Measurements from ENCODE around the gene SCEL. TPM values are rescaled to one million over a fixed set of nuclear protein-coding genes. Genes with fewer than 3 reads are reported as not detected.

The SCEL gene
- total RNA-seq, 5 donors from 2014 or later (not counting 1 experiment from before 2014, with no cell fraction given): 0.09 TPM; not detected in 3

GRCh38 chr13:77536358-77536757, 852 bp downstream of the SCEL start:
- Mint-ChIP-seq H3K9me3 (no peaks in the 10 kb centered on the region), H3K4me3 (no peak overlapping the region), H3K36me3 (no peaks in the 10 kb centered on the region), H3K27ac (no peak overlapping the region), H3K4me1 (no peaks in the 10 kb centered on the region), H3K27me3 (peaks cover 8 to 14% of the 10 kb centered on the region in 2 donors)
- DNase-seq (no peak), ATAC-seq (replicated peaks in 1 of 4) (no peak)
- no peak overlapping the region for H3K27ac ChIP-seq (ENCODE audit: low read length)
- no peak overlapping the region for H3K4me3 ChIP-seq (ENCODE audit: control insufficient read depth in 1 of 2, extremely low read depth in 1 of 2, low read length in 1 of 2)
- ChIA-PET CTCF (no interaction called here), POLR2A (no interaction called here)
- no peaks in the 10 kb centered on the region for H3K9me3 ChIP-seq
- H3K27me3 ChIP-seq (replicated peaks in 1 of 2; ENCODE audit: control insufficient read depth in 2 of 2, extremely low read depth in 1 of 2, insufficient read depth in 2 of 2, low read length in 1 of 2): no peaks in the 10 kb centered on the region
- no peaks in the 10 kb centered on the region for H3K4me1 ChIP-seq (ENCODE audit: control insufficient read depth in 1 of 2, extremely low read depth in 1 of 2, insufficient read depth in 2 of 2, low read length in 2 of 2)
- H3K36me3 ChIP-seq (ENCODE audit: control insufficient read depth in 2 of 2, extremely low read depth in 1 of 2, insufficient read depth in 1 of 2, low read length in 1 of 2): no peaks in the 10 kb centered on the region

- no peaks in the 10 kb centered on the region for H3K4me1 Mint-ChIP-seq
- Histone ChIP-seq H3K4me3 (ENCODE audit: control insufficient read depth in 1 of 2, extremely low read depth in 1 of 2, low read length in 1 of 2) (no peak overlapping the region), H3K36me3 (ENCODE audit: control insufficient read depth in 2 of 2, extremely low read depth in 1 of 2, insufficient read depth in 1 of 2, low read length in 1 of 2) (no peaks in the 10 kb centered on the region), H3K4me1 (ENCODE audit: control insufficient read depth in 1 of 2, extremely low read depth in 1 of 2, insufficient read depth in 2 of 2, low read length in 2 of 2) (no peaks in the 10 kb centered on the region), H3K9me3 (no peaks in the 10 kb centered on the region), H3K27me3 (replicated peaks in 1 of 2; ENCODE audit: control insufficient read depth in 2 of 2, extremely low read depth in 1 of 2, insufficient read depth in 2 of 2, low read length in 1 of 2) (no peaks in the 10 kb centered on the region), H3K27ac (ENCODE audit: low read length) (no peak overlapping the region)
- no peaks in the 10 kb centered on the region for H3K36me3 Mint-ChIP-seq
- no peak for ATAC-seq (replicated peaks in 1 of 4)
- no peak for DNase-seq
- H3K27ac Mint-ChIP-seq: no peak overlapping the region
- no peak overlapping the region for H3K4me3 Mint-ChIP-seq
- 100% methylated on average over 2 of the region's 7 CpGs for WGBS (ENCODE audit: insufficient coverage)
- H3K27me3 Mint-ChIP-seq: peaks cover 8 to 14% of the 10 kb centered on the region in 2 donors
- POLR2A ChIA-PET: no interaction called here
- H3K9me3 Mint-ChIP-seq: no peaks in the 10 kb centered on the region
- CTCF ChIA-PET: interaction anchor here (0.7 kb wide), 2 partner anchors 56 to 369 kb away, joined by 3 to 6 read pairs; no protein-coding TSS in a partner anchor
Measured at GRCh38 chr13:77537289-77537919, 1.9 kb downstream of the SCEL start.

GRCh38 chr13:77543711-77544110, 8.2 kb downstream of the SCEL start:
- ATAC-seq (replicated peaks in 1 of 4) (no peak), DNase-seq (no peak)
- no peaks in the 10 kb centered on the region for H3K4me1 Mint-ChIP-seq
- Histone ChIP-seq H3K27ac (ENCODE audit: low read length) (no peak overlapping the region), H3K27me3 (replicated peaks in 1 of 2; ENCODE audit: control insufficient read depth in 2 of 2, extremely low read depth in 1 of 2, insufficient read depth in 2 of 2, low read length in 1 of 2) (no peaks in the 10 kb centered on the region), H3K4me3 (ENCODE audit: control insufficient read depth in 1 of 2, extremely low read depth in 1 of 2, low read length in 1 of 2) (no peak overlapping the region), H3K36me3 (ENCODE audit: control insufficient read depth in 2 of 2, extremely low read depth in 1 of 2, insufficient read depth in 1 of 2, low read length in 1 of 2) (no peaks in the 10 kb centered on the region), H3K9me3 (no peaks in the 10 kb centered on the region), H3K4me1 (ENCODE audit: control insufficient read depth in 1 of 2, extremely low read depth in 1 of 2, insufficient read depth in 2 of 2, low read length in 2 of 2) (no peaks in the 10 kb centered on the region)
- no peaks in the 10 kb centered on the region for H3K36me3 Mint-ChIP-seq
- CTCF ChIA-PET: no interaction called here
- no peak overlapping the region for H3K4me3 Mint-ChIP-seq
- no peak overlapping the region for H3K27ac Mint-ChIP-seq
- no peaks in the 10 kb centered on the region for H3K9me3 Mint-ChIP-seq
- 86% methylated on average over 6 of the region's 8 CpGs for WGBS (ENCODE audit: insufficient coverage)
- POLR2A ChIA-PET: interaction anchor here in 1 of 2 donors (0.6 kb wide), 1 partner anchor 1854 kb away, joined by 4 read pairs; no protein-coding TSS in a partner anchor
- H3K27me3 Mint-ChIP-seq: peaks cover 12 to 17% of the 10 kb centered on the region in 2 donors

GRCh38 chr13:77544355-77544754, 8.8 kb downstream of the SCEL start:
- H3K9me3 ChIP-seq: no peaks in the 10 kb centered on the region
- no peak overlapping the region for H3K27ac ChIP-seq (ENCODE audit: low read length)
- H3K27me3 ChIP-seq (replicated peaks in 1 of 2; ENCODE audit: control insufficient read depth in 2 of 2, extremely low read depth in 1 of 2, insufficient read depth in 2 of 2, low read length in 1 of 2): no peaks in the 10 kb centered on the region
- DNase-seq (no peak), ATAC-seq (replicated peaks in 1 of 4) (no peak)
- Mint-ChIP-seq H3K36me3 (no peaks in the 10 kb centered on the region), H3K4me3 (no peak overlapping the region), H3K9me3 (no peaks in the 10 kb centered on the region), H3K4me1 (no peaks in the 10 kb centered on the region), H3K27ac (no peak overlapping the region), H3K27me3 (peaks cover 10 to 17% of the 10 kb centered on the region in 2 donors)
- 100% methylated on average over 1 of the region's 1 CpG for WGBS (ENCODE audit: insufficient coverage)
- H3K4me3 ChIP-seq (ENCODE audit: control insufficient read depth in 1 of 2, extremely low read depth in 1 of 2, low read length in 1 of 2): no peak overlapping the region
- no peaks in the 10 kb centered on the region for H3K36me3 ChIP-seq (ENCODE audit: control insufficient read depth in 2 of 2, extremely low read depth in 1 of 2, insufficient read depth in 1 of 2, low read length in 1 of 2)
- CTCF ChIA-PET: no interaction called here
- no peaks in the 10 kb centered on the region for H3K4me1 ChIP-seq (ENCODE audit: control insufficient read depth in 1 of 2, extremely low read depth in 1 of 2, insufficient read depth in 2 of 2, low read length in 2 of 2)
- POLR2A ChIA-PET: no interaction called here

- Mint-ChIP-seq H3K4me1 (no peaks in the 10 kb centered on the region), H3K9me3 (no peaks in the 10 kb centered on the region), H3K27me3 (peaks cover 10 to 17% of the 10 kb centered on the region in 2 donors), H3K27ac (no peak overlapping the region), H3K36me3 (no peaks in the 10 kb centered on the region), H3K4me3 (no peak overlapping the region)
- Histone ChIP-seq H3K27ac (ENCODE audit: low read length) (no peak overlapping the region), H3K36me3 (ENCODE audit: control insufficient read depth in 2 of 2, extremely low read depth in 1 of 2, insufficient read depth in 1 of 2, low read length in 1 of 2) (no peaks in the 10 kb centered on the region), H3K4me3 (ENCODE audit: control insufficient read depth in 1 of 2, extremely low read depth in 1 of 2, low read length in 1 of 2) (no peak overlapping the region), H3K9me3 (no peaks in the 10 kb centered on the region), H3K4me1 (ENCODE audit: control insufficient read depth in 1 of 2, extremely low read depth in 1 of 2, insufficient read depth in 2 of 2, low read length in 2 of 2) (no peaks in the 10 kb centered on the region), H3K27me3 (replicated peaks in 1 of 2; ENCODE audit: control insufficient read depth in 2 of 2, extremely low read depth in 1 of 2, insufficient read depth in 2 of 2, low read length in 1 of 2) (no peaks in the 10 kb centered on the region)
- ChIA-PET POLR2A (no interaction called here), CTCF (interaction anchor here in 1 of 2 donors (0.6 kb wide), 1 partner anchor 16 kb away, joined by 3 read pairs; no protein-coding TSS in a partner anchor)
- DNase-seq (no peak), ATAC-seq (replicated peaks in 1 of 4) (no peak)
- WGBS (ENCODE audit: insufficient coverage): 56% methylated on average over 1 of the region's 4 CpGs
Measured at GRCh38 chr13:77544758-77545338, 9.3 kb downstream of the SCEL start.

- Histone ChIP-seq H3K27me3 (replicated peaks in 1 of 2; ENCODE audit: control insufficient read depth in 2 of 2, extremely low read depth in 1 of 2, insufficient read depth in 2 of 2, low read length in 1 of 2) (no peaks in the 10 kb centered on the region), H3K4me1 (ENCODE audit: control insufficient read depth in 1 of 2, extremely low read depth in 1 of 2, insufficient read depth in 2 of 2, low read length in 2 of 2) (no peaks in the 10 kb centered on the region), H3K27ac (ENCODE audit: low read length) (no peak overlapping the region), H3K4me3 (ENCODE audit: control insufficient read depth in 1 of 2, extremely low read depth in 1 of 2, low read length in 1 of 2) (no peak overlapping the region), H3K36me3 (ENCODE audit: control insufficient read depth in 2 of 2, extremely low read depth in 1 of 2, insufficient read depth in 1 of 2, low read length in 1 of 2) (no peaks in the 10 kb centered on the region), H3K9me3 (no peaks in the 10 kb centered on the region)
- WGBS (ENCODE audit: insufficient coverage): 87% methylated on average over 3 of the region's 3 CpGs
- ChIA-PET CTCF (interaction anchor here (0.6 kb wide), 2 partner anchors 17 to 207 kb away, joined by 3 to 4 read pairs; no protein-coding TSS in a partner anchor), POLR2A (no interaction called here)
- DNase-seq (no peak), ATAC-seq (replicated peaks in 1 of 4) (no peak)
- H3K36me3 Mint-ChIP-seq: no peaks in the 10 kb centered on the region
- no peaks in the 10 kb centered on the region for H3K4me1 Mint-ChIP-seq
- H3K9me3 Mint-ChIP-seq: no peaks in the 10 kb centered on the region
- H3K4me3 Mint-ChIP-seq: no peak overlapping the region
- H3K27me3 Mint-ChIP-seq: peaks cover 9 to 13% of the 10 kb centered on the region in 2 donors
- no peak overlapping the region for H3K27ac Mint-ChIP-seq
Measured at GRCh38 chr13:77545626-77546412, 10.3 kb downstream of the SCEL start.
